Kidney epithelial cell (primary cell): ENCODE measurements around the gene DBP. TPM values are rescaled to one million over a fixed set of nuclear protein-coding genes. Genes with fewer than 3 reads are reported as not detected.
A peak's percentile ranks its signal among the peaks of the same experiment; 100 is the strongest.
"Not testable (repeated sequence)": the region's sequence is repeated elsewhere in the genome, so short reads cannot be mapped to it uniquely, and the experiment has no call there.

Experiments
- DNase-seq: peaks from one replicate; pipeline ENCODE4 v3.0.0-alpha.2; 2010; ENCODE audit warnings: low read depth
- H3K27me3 ChIP-seq: 2 replicates; pipeline ENCODE4 v1.6.0; 2011; ENCODE audit warnings: low read length; ENCODE audit not compliant: control insufficient read depth, insufficient read depth
- H3K36me3 ChIP-seq: 2 replicates; pipeline ENCODE4 v1.5.1; 2011; ENCODE audit warnings: low read length; ENCODE audit not compliant: control insufficient read depth, insufficient read depth
- H3K4me3 ChIP-seq: 2 replicates; pipeline ENCODE4 v1.5.1; 2011; ENCODE audit warnings: low read depth, mild to moderate bottlenecking, control low read depth, low read length
- CTCF ChIP-seq: IDR thresholded peaks from 2 replicates; pipeline ENCODE4 v1.5.1; 2011; ENCODE audit warnings: mild to moderate bottlenecking, moderate library complexity, low read length, control low read depth, inconsistent platforms; ENCODE audit not compliant: insufficient read depth, poor library complexity, severe bottlenecking
- total RNA-seq: library from RNA; depleted of rRNA; stranded (reverse); fragments of >200 nt; gene quantifications from 2 replicates; pipeline ENCODE4 v1.2.3, GENCODE V29; 2015

DBP gene
- total RNA-seq, 1 donor from 2014 or later = 1.6 TPM

DNA sequence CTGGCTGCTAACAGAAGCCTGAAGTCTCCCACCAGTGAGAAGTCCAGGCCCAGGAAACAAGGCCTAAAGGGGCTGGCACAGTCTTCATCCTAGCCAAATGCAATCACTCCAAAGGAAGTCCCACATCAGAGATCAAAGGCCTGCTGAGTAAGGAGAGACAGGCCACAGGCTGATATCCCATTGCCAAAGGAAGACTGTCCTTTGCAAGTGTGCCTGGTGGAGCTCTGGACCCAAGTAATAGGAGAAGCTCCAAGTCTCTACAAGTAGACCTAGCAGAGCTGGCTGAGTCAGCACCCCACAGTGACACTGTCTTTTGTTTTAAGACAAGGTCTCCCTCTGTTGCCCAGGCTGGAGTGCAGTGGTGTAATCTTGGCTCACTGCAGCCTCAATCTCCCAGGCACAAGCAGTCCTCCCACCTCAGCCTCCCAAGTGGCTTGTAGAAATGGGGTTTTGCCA lies 4.5 kb downstream of the DBP start:
- H3K36me3 ChIP-seq = no peaks in the 10 kb centered on the region
- H3K4me3 ChIP-seq = no peak overlapping the region
- H3K27me3 ChIP-seq = no peaks in the 10 kb centered on the region
- DNase-seq = no peak
- no peak for TF ChIP-seq CTCF

- H3K4me3 ChIP-seq, DNase-seq, H3K36me3 ChIP-seq, H3K27me3 ChIP-seq: not testable (repeated sequence)
Measured at GRCh38 chr19:48632286-48632685, 4.9 kb downstream of the DBP start.

DNA sequence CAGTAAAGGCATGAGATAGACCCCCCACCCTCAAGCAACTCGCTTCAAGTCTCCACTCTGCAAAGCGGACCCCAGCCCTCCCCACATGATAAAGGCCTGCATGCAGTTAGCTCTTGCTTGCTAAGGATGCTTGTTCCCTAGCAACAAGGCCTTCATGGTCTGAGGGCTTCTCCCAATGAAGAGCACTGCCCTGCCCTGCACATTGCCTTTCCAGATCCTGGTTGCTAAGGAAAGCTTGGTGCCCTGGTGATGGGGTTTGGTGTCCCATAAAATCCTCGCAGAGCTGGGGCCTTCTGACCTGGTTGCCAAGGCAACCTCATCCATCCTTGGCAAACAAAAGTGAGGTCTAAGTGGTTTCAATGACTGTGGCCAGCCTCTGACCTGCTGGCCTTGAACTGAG lies 6.0 kb downstream of the DBP start:
- TF ChIP-seq CTCF = no peak
- H3K36me3 ChIP-seq = no peaks in the 10 kb centered on the region
- H3K27me3 ChIP-seq = no peaks in the 10 kb centered on the region
- no peak for DNase-seq
- no peak overlapping the region for H3K4me3 ChIP-seq

- H3K4me3 ChIP-seq = no peak overlapping the region
- no peaks in the 10 kb centered on the region for H3K36me3 ChIP-seq
- DNase-seq = no peak
- TF ChIP-seq CTCF = peak; percentile 14
- no peaks in the 10 kb centered on the region for H3K27me3 ChIP-seq
Measured at GRCh38 chr19:48630296-48631063, 6.7 kb downstream of the DBP start.

- no peaks in the 10 kb centered on the region for H3K36me3 ChIP-seq
- no peak for TF ChIP-seq CTCF
- H3K27me3 ChIP-seq = no peaks in the 10 kb centered on the region
- no peak overlapping the region for H3K4me3 ChIP-seq
- no peak for DNase-seq
Measured at GRCh38 chr19:48629599-48630295, 7.4 kb downstream of the DBP start.

- TF ChIP-seq CTCF = no peak
- H3K36me3 ChIP-seq = no peaks in the 10 kb centered on the region
- H3K4me3 ChIP-seq = no peak overlapping the region
- DNase-seq = no peak
- no peaks in the 10 kb centered on the region for H3K27me3 ChIP-seq
Measured at GRCh38 chr19:48629297-48629598, 7.9 kb downstream of the DBP start.
